GM12873 (cell line): ENCODE measurements around the gene PKP3.

Experiments used
- CTCF ChIP-seq: IDR thresholded peaks from 2 replicates; pipeline ENCODE4 v1.5.1; 2012; ENCODE audit warnings: low read depth, mild to moderate bottlenecking, moderate library complexity, low read length, control low read depth; ENCODE audit not compliant: insufficient read depth; ENCODE audit errors: missing control alignments

PKP3 gene

GRCh38 chr11:373716-374551 is 20.1 kb upstream of the PKP3 start:
- no peak for TF ChIP-seq CTCF

GRCh38 chr11:375065-376025 is 18.7 kb upstream of the PKP3 start:
- TF ChIP-seq CTCF: no peak

- no peak for TF ChIP-seq CTCF
These were observed 17.4 kb upstream of the PKP3 start for GRCh38 chr11:376531-377173.

GRCh38 chr11:377174-377865 is 16.7 kb upstream of the PKP3 start:
- TF ChIP-seq CTCF: no peak

GRCh38 chr11:377883-378500 is 16.0 kb upstream of the PKP3 start:
- TF ChIP-seq CTCF: no peak

GRCh38 chr11:379205-380094 is 14.6 kb upstream of the PKP3 start:
- no peak for TF ChIP-seq CTCF
